DND-41 (cell line): ENCODE results near the gene ADCK1.

Experiments used
- CTCF ChIP-seq: IDR thresholded peaks from 2 replicates; pipeline ENCODE4 v1.5.1; 2012; ENCODE audit warnings: borderline replicate concordance, low read length, moderate library complexity, mild to moderate bottlenecking; ENCODE audit not compliant: poor library complexity, severe bottlenecking; ENCODE audit errors: extremely low read depth
- EZH2 ChIP-seq: IDR thresholded peaks from 3 replicates; pipeline ENCODE4 v1.6.1; 2012; ENCODE audit warnings: borderline replicate concordance, low read depth, mild to moderate bottlenecking, moderate library complexity, low read length, inconsistent platforms; ENCODE audit not compliant: severe bottlenecking

- TF ChIP-seq CTCF = no peak
- TF ChIP-seq EZH2 = no peak
Measured at GRCh38 chr14:77950371-77951063, 150.6 kb downstream of the ADCK1 start.
